Endothelial cell of umbilical vein (primary cell): Measurements from ENCODE around the gene KRT82. TPM values are rescaled to one million over a fixed set of nuclear protein-coding genes. Genes with fewer than 3 reads are reported as not detected.

Experiments used
- BruUV-seq: library from RNA; stranded (reverse); fragments of 400-500 nt; replicated peaks from 2 replicates; lab custom pipeline; 2021; lab: Mats Ljungman, UMichigan
- CTCF ChIA-PET: fragments of 300-600, 350-600 bp; sonication (Branson Sonifier 250); formaldehyde crosslinking; loops from one replicate; lab custom pipeline; 2021; ENCODE audit warnings: antibody characterized with exemption, inconsistent platforms; lab: Charles Lee
- POLR2A ChIA-PET: fragments of 300-600, 350-600 bp; sonication (Branson Sonifier 250); formaldehyde crosslinking; loops from one replicate; lab custom pipeline; 2021; ENCODE audit warnings: antibody characterized with exemption, inconsistent platforms; lab: Charles Lee
- DNase-seq: peaks from one replicate; pipeline ENCODE4 v3.0.0-alpha.2; 2011; ENCODE audit warnings: low read depth, low spot score
- FAIRE-seq: peaks from 2 replicates; lab custom pipeline; 2011; peaks lifted over from hg19 to GRCh38; lab: Jason Lieb, UNC
- H2AFZ ChIP-seq: 2 replicates; pipeline ENCODE4 v1.6.0; 2012; ENCODE audit warnings: low read depth, low read length, control low read depth, inconsistent platforms
- H3K27ac ChIP-seq: 2 replicates; pipeline ENCODE4 v1.5.1; 2011; ENCODE audit warnings: low read depth, mild to moderate bottlenecking, control low read depth, low read length, moderate library complexity; ENCODE audit not compliant: insufficient read depth
- H3K27me3 ChIP-seq, 2 experiments: 2 replicates each; pipeline versions ENCODE4 v1.6.0 to v1.6.1; 2011; ENCODE audit warnings: low read length in 2 of 2, mixed read lengths in 1 of 2; ENCODE audit not compliant: control insufficient read depth in 2 of 2, insufficient read depth in 2 of 2
- H3K36me3 ChIP-seq, 2 experiments: 2 replicates in 1 of 2; 3 replicates in 1 of 2; pipeline ENCODE4 v1.5.1; 2011; ENCODE audit warnings: low read length in 2 of 2, mild to moderate bottlenecking in 1 of 2, moderate library complexity in 1 of 2; ENCODE audit not compliant: control insufficient read depth in 2 of 2, insufficient read depth in 2 of 2; ENCODE audit errors: extremely low read depth in 1 of 2
- H3K4me1 ChIP-seq: 3 replicates; pipeline ENCODE4 v1.5.1; 2011; ENCODE audit warnings: mild to moderate bottlenecking, low read length; ENCODE audit not compliant: control insufficient read depth, insufficient read depth; ENCODE audit errors: extremely low read depth
- H3K4me2 ChIP-seq: 2 replicates; pipeline ENCODE4 v1.6.1; 2011; ENCODE audit warnings: low read length, control low read depth, mixed read lengths; ENCODE audit not compliant: insufficient read depth
- H3K4me3 ChIP-seq, 3 experiments: fragments of 200-600 bp in 1 of 3; sonication (generic), shearing (Covaris generic) in 1 of 3; replicated peaks in 1 of 3; 2 replicates each; pipeline ENCODE4 v1.5.1; 2011 to 2016; ENCODE audit warnings: control low read depth in 3 of 3, low read length in 3 of 3, mild to moderate bottlenecking in 2 of 3, inconsistent platforms in 1 of 3, low read depth in 1 of 3, moderate library complexity in 1 of 3; ENCODE audit not compliant: insufficient read depth in 1 of 3
- H3K79me2 ChIP-seq: 2 replicates; pipeline ENCODE4 v1.6.0; 2012; ENCODE audit warnings: low read length, inconsistent platforms; ENCODE audit not compliant: control insufficient read depth, insufficient read depth
- H3K9ac ChIP-seq: replicated peaks from 2 replicates; pipeline ENCODE3; 2011; ENCODE audit warnings: low read length, control low read depth; ENCODE audit not compliant: insufficient read depth; ENCODE audit errors: extremely low read depth
- H3K9me1 ChIP-seq: replicated peaks from 3 replicates; pipeline ENCODE4 v1.6.0; 2011; ENCODE audit warnings: mild to moderate bottlenecking, low read length; ENCODE audit not compliant: control insufficient read depth, insufficient read depth; ENCODE audit errors: extremely low read depth
- H3K9me3 ChIP-seq: replicated peaks from 2 replicates; pipeline ENCODE4 v1.5.1; 2012; ENCODE audit warnings: low read length, inconsistent platforms; ENCODE audit not compliant: control insufficient read depth, insufficient read depth
- H4K20me1 ChIP-seq: replicated peaks from 2 replicates; pipeline ENCODE3; 2011; ENCODE audit warnings: mild to moderate bottlenecking, low read length; ENCODE audit not compliant: control insufficient read depth, insufficient read depth; ENCODE audit errors: extremely low read depth
- CTCF ChIP-seq, 2 donors: IDR thresholded peaks; 1 replicate in 1 of 2; 2 replicates in 1 of 2; pipeline ENCODE4 v1.5.1; 2011; ENCODE audit warnings: low read length in 2 of 2, mild to moderate bottlenecking in 2 of 2, moderate library complexity in 2 of 2, control low read depth in 1 of 2, inconsistent platforms in 1 of 2, low read depth in 1 of 2; ENCODE audit not compliant: insufficient read depth in 1 of 2; ENCODE audit errors: extremely low read depth in 1 of 2
- EZH2 ChIP-seq: IDR thresholded peaks from 2 replicates; pipeline ENCODE4 v1.6.1; 2012; ENCODE audit warnings: borderline replicate concordance, low read depth, mild to moderate bottlenecking, moderate library complexity, low read length, inconsistent platforms; ENCODE audit not compliant: severe bottlenecking
- FOS ChIP-seq: IDR thresholded peaks from 2 replicates; pipeline ENCODE4 v1.6.1; 2011; ENCODE audit warnings: mild to moderate bottlenecking, low read length, moderate library complexity, borderline replicate concordance; ENCODE audit not compliant: insufficient read depth
- GATA2 ChIP-seq: IDR thresholded peaks from 2 replicates; pipeline ENCODE4 v1.7.0; 2011; ENCODE audit warnings: low read depth, mild to moderate bottlenecking, moderate library complexity, mixed read lengths, low read length; ENCODE audit not compliant: insufficient read length, insufficient read depth
- JUN ChIP-seq: IDR thresholded peaks from 2 replicates; pipeline ENCODE4 v1.6.1; 2011; ENCODE audit warnings: borderline replicate concordance, low read depth; ENCODE audit not compliant: insufficient read length, insufficient read depth
- MAX ChIP-seq: IDR thresholded peaks from 2 replicates; pipeline ENCODE4 v1.6.1; 2011; ENCODE audit not compliant: insufficient read depth, insufficient read length
- MYC ChIP-seq: IDR thresholded peaks from one replicate; pipeline ENCODE4 v1.6.1; 2011; ENCODE audit warnings: mild to moderate bottlenecking, low read depth, low read length
- POLR2A ChIP-seq: IDR thresholded peaks from 2 replicates; pipeline ENCODE4 v1.6.1; 2012; ENCODE audit warnings: low read depth, mild to moderate bottlenecking, control low read depth, low read length
- POLR2AphosphoS5 ChIP-seq: IDR thresholded peaks from 2 replicates; pipeline ENCODE4 v1.6.1; 2012; ENCODE audit warnings: low read depth, mild to moderate bottlenecking, control low read depth, low read length, moderate library complexity; ENCODE audit not compliant: insufficient read depth
- dilution Hi-C: fragments of 300-500 bp; cut with MboI; formaldehyde crosslinking; loops from one replicate; pipeline ENCODE4 v1.15.0; 2019; ENCODE audit warnings: low sequenced_read_pairs; ENCODE audit not compliant: extremely low pct_ligation_motif_present
- intact Hi-C: fragments of 100-400 bp; cut with micrococcal nuclease; formaldehyde crosslinking; loops from one replicate; pipeline ENCODE4 v1.10.0; 2022
- polyA plus RNA-seq, 4 experiments: library from polyadenylated mRNA; depleted of rRNA in 3 of 4; stranded (reverse) in 3 of 4; unstranded in 1 of 4; fragments of >200 nt; gene quantifications; 2 replicates each; pipeline versions ENCODE4 v1.2.1 to v1.2.3, GENCODE V29; 2011 to 2012; ENCODE audit warnings: missing spikeins in 1 of 4
- total RNA-seq: library from RNA; stranded (reverse); gene quantifications from 2 replicates; pipeline ENCODE4 v1.2.3, GENCODE V29; 2021

The KRT82 gene
- total and polyA plus RNA-seq, 2 donors (not counting 3 experiments of a cell fraction or from before 2014, with no cell fraction given), result not detected

GRCh38 chr12:52347016-52347415 lies 59.1 kb downstream of the KRT82 start:
- no peak overlapping the region for H3K4me2 ChIP-seq
- CTCF ChIA-PET, result interaction anchor here (0.5 to 1.7 kb wide), 3 partner anchors 458 to 533 kb away, joined by 3 read pairs; no protein-coding TSS in a partner anchor
- intact Hi-C loops, result no loop called here
- H4K20me1 ChIP-seq, result no peaks in the 10 kb centered on the region
- FAIRE-seq (no peak), DNase-seq (no peak)
- no peaks in the 10 kb centered on the region for H3K36me3 ChIP-seq
- H3K4me1 ChIP-seq, result no peaks in the 10 kb centered on the region
- no peak overlapping the region for H3K4me3 ChIP-seq
- no peak overlapping the region for H3K27ac ChIP-seq
- dilution Hi-C loops, result no loop called here
- no peaks in the 10 kb centered on the region for H3K79me2 ChIP-seq
- H2AFZ ChIP-seq, result no peak overlapping the region
- TF ChIP-seq FOS (no peak), MYC (no peak), GATA2 (no peak), POLR2AphosphoS5 (no peak), POLR2A (no peak), EZH2 (no peak), JUN (no peak), MAX (no peak), CTCF (IDR thresholded peaks at IDR 0.05; ENCODE audit: extremely low read depth in 1 of 2, insufficient read depth in 1 of 2, low read depth in 1 of 2, low read length in 2 of 2) (no peak)
- H3K9ac ChIP-seq, result no peak overlapping the region
- POLR2A ChIA-PET, result no interaction called here
- H3K27me3 ChIP-seq, result peaks cover 7 to 11% of the 10 kb centered on the region in 2 experiments
- no peaks in the 10 kb centered on the region for H3K9me1 ChIP-seq
- no peaks in the 10 kb centered on the region for H3K9me3 ChIP-seq
- no TSS peak for BruUV-seq
